ENCODE measurements around the gene DAPK1.

DNA sequence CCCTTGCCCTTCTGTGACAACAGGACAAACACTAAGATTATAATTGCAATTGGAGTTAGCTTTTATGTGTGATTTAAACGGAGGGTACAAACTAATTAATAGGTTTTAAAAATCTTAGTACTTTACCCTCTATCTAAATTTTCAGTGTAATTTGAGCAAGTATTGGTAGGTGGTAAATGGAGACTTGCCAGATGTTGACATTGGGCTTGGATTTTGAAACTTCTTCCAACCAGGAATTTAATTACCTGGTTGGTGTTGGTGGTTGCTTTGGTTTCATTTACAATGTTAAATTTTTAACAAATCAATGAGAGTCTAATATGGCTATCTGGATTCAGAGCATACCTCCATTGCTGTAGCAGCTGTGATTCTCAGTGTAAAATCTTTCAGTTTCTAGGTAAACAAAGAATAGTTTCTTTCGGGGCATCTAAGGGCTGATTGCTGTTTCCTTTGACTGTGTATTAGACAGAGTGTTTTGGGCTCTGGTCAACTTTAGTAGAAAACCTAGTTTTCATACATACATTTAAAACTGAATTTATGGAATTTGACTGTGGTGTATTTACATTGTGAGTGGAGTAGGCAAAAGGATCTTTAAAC is 1.9 kb downstream of the DAPK1 start:
- TF ChIP-seq, protein P1, sequence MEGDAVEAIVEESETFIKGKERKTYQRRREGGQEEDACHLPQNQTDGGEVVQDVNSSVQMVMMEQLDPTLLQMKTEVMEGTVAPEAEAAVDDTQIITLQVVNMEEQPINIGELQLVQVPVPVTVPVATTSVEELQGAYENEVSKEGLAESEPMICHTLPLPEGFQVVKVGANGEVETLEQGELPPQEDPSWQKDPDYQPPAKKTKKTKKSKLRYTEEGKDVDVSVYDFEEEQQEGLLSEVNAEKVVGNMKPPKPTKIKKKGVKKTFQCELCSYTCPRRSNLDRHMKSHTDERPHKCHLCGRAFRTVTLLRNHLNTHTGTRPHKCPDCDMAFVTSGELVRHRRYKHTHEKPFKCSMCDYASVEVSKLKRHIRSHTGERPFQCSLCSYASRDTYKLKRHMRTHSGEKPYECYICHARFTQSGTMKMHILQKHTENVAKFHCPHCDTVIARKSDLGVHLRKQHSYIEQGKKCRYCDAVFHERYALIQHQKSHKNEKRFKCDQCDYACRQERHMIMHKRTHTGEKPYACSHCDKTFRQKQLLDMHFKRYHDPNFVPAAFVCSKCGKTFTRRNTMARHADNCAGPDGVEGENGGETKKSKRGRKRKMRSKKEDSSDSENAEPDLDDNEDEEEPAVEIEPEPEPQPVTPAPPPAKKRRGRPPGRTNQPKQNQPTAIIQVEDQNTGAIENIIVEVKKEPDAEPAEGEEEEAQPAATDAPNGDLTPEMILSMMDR (IDR thresholded peaks at IDR 0.05; ENCODE audit: insufficient read depth, low read depth, low read length) = no peak
- no peak for TF ChIP-seq EZH2 (IDR thresholded peaks at IDR 0.05; ENCODE audit: insufficient read depth, low read length)
